Mammary epithelial cell (primary cell): ENCODE measurements around the gene GUCA1C.

Source experiments
- CTCF ChIP-seq, 2 donors: IDR thresholded peaks in 1 of 2; conservative IDR thresholded peaks in 1 of 2; 2 replicates each; pipeline ENCODE4 v1.5.1; 2011 to 2012; ENCODE audit warnings: inconsistent platforms in 2 of 2, low read length in 2 of 2, mild to moderate bottlenecking in 2 of 2, control low read depth in 1 of 2, low read depth in 1 of 2; ENCODE audit not compliant: insufficient read depth in 1 of 2; ENCODE audit errors: extremely low read depth in 1 of 2
- EZH2 ChIP-seq: IDR thresholded peaks from 2 replicates; pipeline ENCODE4 v1.6.1; 2012; ENCODE audit warnings: low read length, inconsistent platforms, borderline replicate concordance

GRCh38 chr3:108887777-108888176 is 65.9 kb downstream of the GUCA1C start:
- no peak for TF ChIP-seq EZH2
- no peak for TF ChIP-seq CTCF (conservative IDR thresholded peaks at IDR 0.05 in 1 of 2, IDR thresholded peaks at IDR 0.05 in 1 of 2; ENCODE audit: extremely low read depth in 1 of 2, insufficient read depth in 1 of 2, low read depth in 1 of 2, low read length in 2 of 2)
